GM12892 (cell line): Measurements from ENCODE around the gene MPZL1.
"Not testable (repeated sequence)": the region's sequence is repeated elsewhere in the genome, so short reads cannot be mapped to it uniquely, and the experiment has no call there.

ENCODE experiments used
- DNase-seq: peaks from one replicate; pipeline ENCODE4 v3.0.0; 2011; ENCODE audit not compliant: insufficient read length
- FAIRE-seq: peaks from 2 replicates; lab custom pipeline; 2011; peaks lifted over from hg19 to GRCh38; lab: Jason Lieb, UNC
- POLR2A ChIP-seq: IDR thresholded peaks from 2 replicates; pipeline ENCODE4 v1.6.1; 2011; ENCODE audit warnings: low read depth, low read length, control low read depth
- POLR2AphosphoS5 ChIP-seq: IDR thresholded peaks from 2 replicates; pipeline ENCODE4 v1.6.1; 2011; ENCODE audit warnings: low read depth, low read length, control low read depth
- TAF1 ChIP-seq: IDR thresholded peaks from 2 replicates; pipeline ENCODE4 v1.6.1; 2011; ENCODE audit warnings: low read depth, mild to moderate bottlenecking, control low read depth, low read length, borderline replicate concordance

MPZL1 gene

DNA sequence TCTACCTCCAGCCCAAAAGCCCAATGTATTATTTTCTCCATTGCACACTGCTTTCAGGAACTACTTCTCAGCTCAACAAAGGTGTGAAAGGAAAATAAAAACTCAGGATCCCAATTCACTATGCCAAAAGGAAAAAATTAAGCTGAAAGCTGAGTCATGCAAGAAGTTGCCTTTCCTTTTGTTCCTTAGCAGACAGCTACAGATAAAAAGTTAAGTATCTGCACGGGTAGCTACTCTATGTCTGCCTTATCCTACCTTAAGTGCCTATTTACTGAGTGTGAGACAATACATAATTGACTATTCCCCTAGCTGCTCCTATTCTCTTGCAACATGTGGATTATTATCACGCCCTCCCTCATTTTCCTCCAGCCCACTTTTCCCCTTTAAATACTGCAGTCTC is 108.1 kb downstream of the MPZL1 start:
- DNase-seq (no peak), FAIRE-seq (no peak)
- no peak for TF ChIP-seq TAF1
- TF ChIP-seq POLR2AphosphoS5, result no peak
- no peak for TF ChIP-seq POLR2A

DNA sequence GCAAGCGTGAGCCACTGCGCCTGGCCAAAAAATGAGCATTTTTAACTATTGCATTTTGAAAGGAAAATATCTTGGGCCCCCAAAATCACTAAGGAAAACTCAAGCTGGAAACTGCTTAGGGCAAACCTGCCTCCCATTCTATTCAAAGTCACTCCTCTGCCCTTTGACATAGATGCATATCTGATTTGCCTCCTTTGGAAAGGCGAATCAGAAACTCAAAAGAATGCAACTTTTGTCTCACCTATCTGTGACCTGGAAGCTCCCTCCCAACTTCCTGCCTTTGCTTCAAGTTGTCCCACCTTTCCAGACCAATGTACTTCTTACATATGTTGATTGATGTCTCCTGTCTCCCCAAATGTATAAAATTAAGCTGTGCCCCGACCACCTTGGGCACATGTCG is 108.9 kb downstream of the MPZL1 start:
- not testable (repeated sequence) for FAIRE-seq, DNase-seq

DNA sequence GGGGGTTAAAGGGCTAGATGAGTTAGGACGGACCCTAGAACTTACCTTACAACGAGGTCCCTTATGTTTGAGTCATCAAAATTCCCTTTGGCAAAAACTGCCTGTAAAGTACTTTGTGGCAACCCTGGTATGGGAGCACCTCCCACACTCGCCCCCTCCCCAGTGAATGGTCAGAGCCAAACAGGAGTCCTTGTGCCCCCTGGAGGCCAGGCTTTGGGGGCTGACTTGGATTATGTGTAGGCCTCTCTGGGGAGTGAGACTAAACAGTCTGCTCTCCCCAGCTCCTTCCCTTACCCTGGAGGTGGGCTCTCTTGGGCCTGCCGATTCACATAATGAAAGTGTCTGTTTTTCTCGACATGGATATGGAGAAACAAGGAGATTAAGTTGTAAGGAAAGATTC is 110.9 kb downstream of the MPZL1 start:
- TF ChIP-seq TAF1, result no peak
- no peak for TF ChIP-seq POLR2A
- no peak for TF ChIP-seq POLR2AphosphoS5
- DNase-seq, result no peak
- no peak for FAIRE-seq

DNA sequence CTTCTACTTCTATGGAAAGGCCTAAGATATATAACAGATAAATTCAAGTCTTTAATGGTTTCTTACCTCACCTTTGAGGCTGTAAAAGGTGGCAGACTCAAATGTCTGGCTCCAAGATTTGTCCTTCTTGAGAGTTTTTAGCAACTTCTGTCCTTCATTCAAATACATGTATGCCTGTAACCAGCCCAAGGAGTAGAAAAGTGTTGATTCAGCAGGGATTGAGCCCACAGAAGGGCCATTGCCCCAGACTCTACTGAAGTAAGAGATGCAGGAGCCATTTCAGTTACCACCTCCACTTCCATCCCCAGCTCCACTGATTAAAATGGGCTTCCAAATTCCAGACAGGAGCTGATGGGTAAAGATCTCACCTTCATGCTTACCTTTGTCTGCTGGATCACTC is 112.1 kb downstream of the MPZL1 start:
- no peak for DNase-seq
- no peak for FAIRE-seq
- TF ChIP-seq TAF1 (no peak), POLR2A (no peak), POLR2AphosphoS5 (no peak)

DNA sequence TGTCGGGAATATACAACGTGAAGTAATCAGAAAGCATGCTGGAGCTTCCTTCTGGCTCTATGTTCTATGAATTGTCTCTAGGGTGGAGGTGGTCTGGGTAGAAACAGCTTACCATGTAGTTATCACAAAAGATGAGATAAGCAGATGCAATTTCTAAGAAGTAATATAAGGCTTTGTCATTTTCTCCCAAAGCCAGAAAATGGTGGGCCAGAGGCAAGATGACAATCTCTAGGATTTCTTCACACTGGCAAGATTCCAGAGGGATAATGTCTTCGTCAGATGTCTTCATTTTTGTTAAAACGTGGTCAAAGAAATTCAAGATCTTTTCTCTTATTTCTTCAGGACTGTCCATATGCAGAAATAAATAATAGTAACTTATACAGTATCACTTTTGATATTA is 114.4 kb downstream of the MPZL1 start:
- FAIRE-seq, result no peak
- TF ChIP-seq POLR2AphosphoS5 (no peak), TAF1 (no peak), POLR2A (no peak)
- DNase-seq, result no peak

DNA sequence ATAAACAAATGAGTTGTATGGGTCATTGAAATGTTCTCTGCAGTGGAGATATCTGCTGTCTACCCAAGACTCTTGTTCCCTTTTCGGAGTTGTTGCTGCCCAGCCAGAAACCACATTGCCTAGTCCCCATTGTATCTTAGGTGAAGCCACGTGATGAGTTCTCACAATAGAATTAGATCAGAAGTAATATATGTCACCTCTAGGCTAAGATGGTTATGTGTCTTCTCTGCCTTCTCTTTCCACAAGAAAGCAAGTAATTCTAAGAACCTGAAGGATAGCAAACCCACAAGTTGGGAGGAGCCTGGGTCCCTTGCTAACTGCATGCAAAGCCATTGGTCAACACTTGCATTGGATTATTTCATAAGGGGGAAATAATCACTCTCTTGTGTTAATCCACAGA is 115.5 kb downstream of the MPZL1 start:
- TF ChIP-seq POLR2AphosphoS5, result no peak
- FAIRE-seq (no peak), DNase-seq (no peak)

DNA sequence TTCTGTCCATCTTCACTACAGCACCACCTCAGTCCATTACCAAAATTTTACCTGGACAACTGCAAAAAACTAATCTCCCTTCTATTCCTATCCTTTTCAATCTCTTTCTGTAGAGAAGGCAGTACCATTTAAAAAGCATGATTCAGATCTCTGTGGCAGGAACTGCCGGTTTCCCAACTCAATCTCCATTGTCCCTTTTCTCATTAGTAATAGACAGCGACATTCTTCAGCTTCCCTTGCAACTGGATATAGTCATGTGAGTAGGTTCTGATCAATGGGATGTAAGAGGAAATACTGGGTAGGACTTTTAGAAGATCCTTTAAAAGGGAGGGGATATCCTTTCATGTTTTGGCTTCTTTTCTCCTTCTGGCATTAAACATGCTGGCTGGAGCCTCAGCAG is 117.2 kb downstream of the MPZL1 start:
- TF ChIP-seq POLR2AphosphoS5, result no peak
- no peak for DNase-seq
- no peak for FAIRE-seq
